ENCODE measurements around the gene GLRA2.

The GLRA2 gene

GRCh38 chrX:14590216-14590615, 60.9 kb downstream of the GLRA2 start:
- Histone ChIP-seq H4K20me1 (ENCODE audit: low read depth, low read length) (no peaks in the 10 kb centered on the region), H3K4me2 (ENCODE audit: low read depth, low read length, poor library complexity, severe bottlenecking) (no peak overlapping the region), H3K27ac (ENCODE audit: low read depth, low read length) (no peak overlapping the region), H3K9me2 (replicated peaks; ENCODE audit: insufficient read depth, low read length) (no peaks in the 10 kb centered on the region), H3F3A (ENCODE audit: insufficient read depth) (no peaks in the 10 kb centered on the region), H3K27me3 (ENCODE audit: low read length) (no peaks in the 10 kb centered on the region), H2AFZ (ENCODE audit: low read depth, low read length, severe bottlenecking) (no peak overlapping the region), H3K79me2 (ENCODE audit: insufficient read depth, low read length) (no peaks in the 10 kb centered on the region), H3K9me3 (ENCODE audit: insufficient read depth, low read length) (no peaks in the 10 kb centered on the region), H3K9ac (ENCODE audit: low read length) (no peak overlapping the region), H3K36me3 (ENCODE audit: low read length) (no peaks in the 10 kb centered on the region), H3K4me3 (ENCODE audit: insufficient read depth, low read length, poor library complexity, severe bottlenecking) (no peak overlapping the region)
- TF ChIP-seq CTCF (IDR thresholded peaks at IDR 0.05; ENCODE audit: insufficient read depth, low read length, poor library complexity, severe bottlenecking) = no peak
- no peak for TF ChIP-seq EZH2phosphoT487 (conservative IDR thresholded peaks at IDR 0.05; ENCODE audit: low read length)

- Histone ChIP-seq H3K27ac (ENCODE audit: low read depth, low read length) (no peak overlapping the region), H3K4me3 (ENCODE audit: insufficient read depth, low read length, poor library complexity, severe bottlenecking) (no peak overlapping the region), H3K9me2 (replicated peaks; ENCODE audit: insufficient read depth, low read length) (no peaks in the 10 kb centered on the region), H3K36me3 (ENCODE audit: low read length) (no peaks in the 10 kb centered on the region), H3K79me2 (ENCODE audit: insufficient read depth, low read length) (no peaks in the 10 kb centered on the region), H4K20me1 (ENCODE audit: low read depth, low read length) (no peaks in the 10 kb centered on the region), H2AFZ (ENCODE audit: low read depth, low read length, severe bottlenecking) (no peak overlapping the region), H3K9ac (ENCODE audit: low read length) (no peak overlapping the region), H3K4me2 (ENCODE audit: low read depth, low read length, poor library complexity, severe bottlenecking) (no peak overlapping the region), H3K9me3 (ENCODE audit: insufficient read depth, low read length) (no peaks in the 10 kb centered on the region), H3F3A (ENCODE audit: insufficient read depth) (no peaks in the 10 kb centered on the region), H3K27me3 (ENCODE audit: low read length) (no peaks in the 10 kb centered on the region)
- TF ChIP-seq EZH2phosphoT487 (conservative IDR thresholded peaks at IDR 0.05; ENCODE audit: low read length) (no peak), CTCF (IDR thresholded peaks at IDR 0.05; ENCODE audit: insufficient read depth, low read length, poor library complexity, severe bottlenecking) (no peak)
These were observed 61.5 kb downstream of the GLRA2 start for GRCh38 chrX:14590693-14591424.

GRCh38 chrX:14591976-14592375, 62.6 kb downstream of the GLRA2 start:
- Histone ChIP-seq H3K27me3 (ENCODE audit: low read length) (no peaks in the 10 kb centered on the region), H4K20me1 (ENCODE audit: low read depth, low read length) (no peaks in the 10 kb centered on the region), H3K27ac (ENCODE audit: low read depth, low read length) (no peak overlapping the region), H3K9ac (ENCODE audit: low read length) (no peak overlapping the region), H3K4me3 (ENCODE audit: insufficient read depth, low read length, poor library complexity, severe bottlenecking) (no peak overlapping the region), H3K36me3 (ENCODE audit: low read length) (no peaks in the 10 kb centered on the region), H3F3A (ENCODE audit: insufficient read depth) (no peaks in the 10 kb centered on the region), H3K9me3 (ENCODE audit: insufficient read depth, low read length) (no peaks in the 10 kb centered on the region), H3K9me2 (replicated peaks; ENCODE audit: insufficient read depth, low read length) (no peaks in the 10 kb centered on the region), H2AFZ (ENCODE audit: low read depth, low read length, severe bottlenecking) (no peak overlapping the region), H3K79me2 (ENCODE audit: insufficient read depth, low read length) (no peaks in the 10 kb centered on the region), H3K4me2 (ENCODE audit: low read depth, low read length, poor library complexity, severe bottlenecking) (no peak overlapping the region)
- TF ChIP-seq CTCF (IDR thresholded peaks at IDR 0.05; ENCODE audit: insufficient read depth, low read length, poor library complexity, severe bottlenecking) = no peak
